ENCODE results near the gene CHRNB4. TPM values are rescaled to one million over a fixed set of nuclear protein-coding genes. Genes with fewer than 3 reads are reported as not detected.

The CHRNB4 gene, protein sequence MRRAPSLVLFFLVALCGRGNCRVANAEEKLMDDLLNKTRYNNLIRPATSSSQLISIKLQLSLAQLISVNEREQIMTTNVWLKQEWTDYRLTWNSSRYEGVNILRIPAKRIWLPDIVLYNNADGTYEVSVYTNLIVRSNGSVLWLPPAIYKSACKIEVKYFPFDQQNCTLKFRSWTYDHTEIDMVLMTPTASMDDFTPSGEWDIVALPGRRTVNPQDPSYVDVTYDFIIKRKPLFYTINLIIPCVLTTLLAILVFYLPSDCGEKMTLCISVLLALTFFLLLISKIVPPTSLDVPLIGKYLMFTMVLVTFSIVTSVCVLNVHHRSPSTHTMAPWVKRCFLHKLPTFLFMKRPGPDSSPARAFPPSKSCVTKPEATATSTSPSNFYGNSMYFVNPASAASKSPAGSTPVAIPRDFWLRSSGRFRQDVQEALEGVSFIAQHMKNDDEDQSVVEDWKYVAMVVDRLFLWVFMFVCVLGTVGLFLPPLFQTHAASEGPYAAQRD
- under 1 TPM in 2 of 4 donors, not detected in 2; 0.27 to 0.32 TPM for total RNA-seq

DNA sequence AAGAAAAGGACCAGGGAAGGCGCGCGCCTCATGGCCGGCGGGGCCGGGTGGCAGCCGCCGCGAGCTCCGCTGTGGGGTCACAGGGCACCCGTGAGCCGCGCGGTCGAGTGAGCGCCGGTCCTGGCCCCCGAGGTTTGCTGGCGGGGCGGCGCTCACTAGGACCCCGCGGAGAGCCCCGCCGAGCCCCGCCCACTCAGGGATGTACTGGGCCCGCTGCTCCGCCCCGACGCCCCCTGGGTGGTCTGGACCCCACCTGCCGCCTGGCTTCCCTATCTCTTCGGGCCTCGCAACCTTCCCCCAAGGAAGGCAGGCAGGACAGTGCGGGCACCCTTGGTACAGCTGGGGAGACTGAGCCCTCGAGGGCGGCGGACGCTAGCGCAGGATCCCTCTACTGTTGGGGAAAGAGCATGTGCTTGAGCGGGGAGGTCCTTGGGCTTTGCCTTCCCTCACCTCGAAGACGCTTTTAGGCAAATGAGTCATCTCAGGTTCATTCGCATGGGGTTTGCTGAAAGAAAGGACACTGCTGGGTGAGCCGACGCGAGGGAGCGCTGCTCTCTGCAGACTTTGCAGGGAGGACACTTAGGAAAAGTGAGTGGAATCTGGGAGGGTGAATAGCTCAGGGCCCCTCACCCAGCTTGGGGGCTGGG lies at the start of gene CHRNB4:
TSS of gene CHRNB4 (minus strand) at position 109 of the 647 bp plus-strand sequence. CDS start at position 32, 77 bp downstream.
- H3K27me3 ChIP-seq = peaks cover 24% of the 10 kb centered on the region
- intact Hi-C loops (cut with DNase I; ENCODE audit: low total_unique reads) = no loop called here
- in situ Hi-C loops (cut with MboI; ENCODE audit: low pct_ligation_motif_present in 1 of 4, low pct_unique_long_range_greater_than_20kb in 1 of 4, low sequenced_read_pairs in 3 of 4) = no loop called here
- no peak for DNase-seq
- H3K9me3 ChIP-seq = no peaks in the 10 kb centered on the region
- WGBS, 2 donors (ENCODE audit: low coverage in 1 of 2) = 60% methylated on average over 16 of the region's 47 CpGs; no CpG with 5 or more reads in 1 of the 2 donors
- TF ChIP-seq POLR2AphosphoS5 (IDR thresholded peaks at IDR 0.05) = no peak
- TF ChIP-seq EP300 (IDR thresholded peaks at IDR 0.05; ENCODE audit: low read depth) = no peak
- TF ChIP-seq POLR2A (IDR thresholded peaks at IDR 0.05) = no peak
- TF ChIP-seq, protein P1, sequence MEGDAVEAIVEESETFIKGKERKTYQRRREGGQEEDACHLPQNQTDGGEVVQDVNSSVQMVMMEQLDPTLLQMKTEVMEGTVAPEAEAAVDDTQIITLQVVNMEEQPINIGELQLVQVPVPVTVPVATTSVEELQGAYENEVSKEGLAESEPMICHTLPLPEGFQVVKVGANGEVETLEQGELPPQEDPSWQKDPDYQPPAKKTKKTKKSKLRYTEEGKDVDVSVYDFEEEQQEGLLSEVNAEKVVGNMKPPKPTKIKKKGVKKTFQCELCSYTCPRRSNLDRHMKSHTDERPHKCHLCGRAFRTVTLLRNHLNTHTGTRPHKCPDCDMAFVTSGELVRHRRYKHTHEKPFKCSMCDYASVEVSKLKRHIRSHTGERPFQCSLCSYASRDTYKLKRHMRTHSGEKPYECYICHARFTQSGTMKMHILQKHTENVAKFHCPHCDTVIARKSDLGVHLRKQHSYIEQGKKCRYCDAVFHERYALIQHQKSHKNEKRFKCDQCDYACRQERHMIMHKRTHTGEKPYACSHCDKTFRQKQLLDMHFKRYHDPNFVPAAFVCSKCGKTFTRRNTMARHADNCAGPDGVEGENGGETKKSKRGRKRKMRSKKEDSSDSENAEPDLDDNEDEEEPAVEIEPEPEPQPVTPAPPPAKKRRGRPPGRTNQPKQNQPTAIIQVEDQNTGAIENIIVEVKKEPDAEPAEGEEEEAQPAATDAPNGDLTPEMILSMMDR (IDR thresholded peaks at IDR 0.05) = no peak
- no peak within 1 kb of the TSS for H3K27ac ChIP-seq
- peak within 1 kb of the TSS; percentile 33 to 52 (median 42) for H3K4me3 ChIP-seq
- H3K4me1 ChIP-seq = peaks cover 8 to 14% (median 12%) of the 10 kb centered on the region in 4 donors
- no peaks in the 10 kb centered on the region for H3K36me3 ChIP-seq

DNA sequence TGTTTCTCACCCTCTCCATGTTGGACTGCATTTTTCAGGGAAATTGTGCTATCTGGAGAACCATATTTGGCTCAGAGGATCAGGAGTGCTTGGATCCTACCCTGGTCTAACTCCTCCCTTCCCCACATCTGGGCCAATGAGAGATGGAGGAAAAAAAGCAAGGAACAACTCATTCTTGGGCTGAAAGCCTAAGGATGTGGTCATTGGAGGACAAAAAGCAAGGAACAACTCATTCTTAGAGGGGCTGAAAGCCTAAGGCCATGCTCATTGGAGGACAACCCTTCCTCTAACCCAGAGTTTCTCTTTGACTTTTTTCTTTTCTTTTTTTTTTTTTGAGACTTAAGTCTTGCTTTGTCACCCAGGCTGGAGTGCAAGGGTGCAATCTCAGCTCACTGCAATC lies 48.6 kb upstream of the CHRNB4 start:
- peaks cover 0 to 5% (median 0%) of the 10 kb centered on the region in 4 donors for H3K4me1 ChIP-seq
- intact Hi-C loops (cut with DNase I; ENCODE audit: low total_unique reads) = no loop called here
- no peaks in the 10 kb centered on the region for H3K27me3 ChIP-seq
- H3K36me3 ChIP-seq = no peaks in the 10 kb centered on the region
- TF ChIP-seq, protein P1 (IDR thresholded peaks at IDR 0.05) = no peak
- TF ChIP-seq POLR2AphosphoS5 (IDR thresholded peaks at IDR 0.05) (no peak), POLR2A (IDR thresholded peaks at IDR 0.05) (no peak), EP300 (IDR thresholded peaks at IDR 0.05; ENCODE audit: low read depth) (no peak)
- no peak overlapping the region for H3K4me3 ChIP-seq
- DNase-seq = no peak
- H3K27ac ChIP-seq = no peak overlapping the region
- no peaks in the 10 kb centered on the region for H3K9me3 ChIP-seq
- in situ Hi-C loops (cut with MboI; ENCODE audit: low pct_ligation_motif_present in 1 of 4, low pct_unique_long_range_greater_than_20kb in 1 of 4, low sequenced_read_pairs in 3 of 4) = no loop called here

DNA sequence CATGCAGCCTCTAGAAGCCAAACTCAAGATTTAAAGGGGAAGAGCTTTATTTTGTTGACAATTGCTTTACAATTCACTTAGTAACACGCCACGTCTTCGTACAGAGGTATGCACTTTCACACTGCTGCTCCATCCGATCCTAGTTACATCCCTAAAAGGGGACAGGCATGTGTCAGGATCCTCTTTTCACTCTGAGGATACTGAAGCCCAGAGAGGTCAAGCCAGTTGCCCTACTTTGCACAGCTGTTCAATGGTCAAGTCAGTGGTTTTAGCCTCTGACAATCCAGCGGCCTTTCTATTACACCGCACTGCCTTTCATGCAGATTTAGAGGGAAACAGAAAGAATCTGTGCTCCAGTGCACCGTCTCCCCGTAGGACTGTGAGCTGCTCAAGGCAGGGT lies 44.9 kb upstream of the CHRNB4 start:
- intact Hi-C loops (cut with DNase I; ENCODE audit: low total_unique reads) (no loop called here), in situ Hi-C loops (cut with MboI; ENCODE audit: low pct_ligation_motif_present in 1 of 4, low pct_unique_long_range_greater_than_20kb in 1 of 4, low sequenced_read_pairs in 3 of 4) (no loop called here)
- no peaks in the 10 kb centered on the region for H3K9me3 ChIP-seq
- no peak overlapping the region for H3K4me3 ChIP-seq
- H3K4me1 ChIP-seq = peaks cover 0 to 5% (median 0%) of the 10 kb centered on the region in 4 donors
- no peak for DNase-seq
- 80 to 96% methylated on average over 4 to 8 of the region's 8 CpGs for WGBS, 2 donors (ENCODE audit: low coverage in 1 of 2)
- H3K27ac ChIP-seq = no peak overlapping the region
- TF ChIP-seq POLR2AphosphoS5 (IDR thresholded peaks at IDR 0.05) = no peak
- TF ChIP-seq, protein P1 (IDR thresholded peaks at IDR 0.05) = no peak
- no peaks in the 10 kb centered on the region for H3K36me3 ChIP-seq
- no peaks in the 10 kb centered on the region for H3K27me3 ChIP-seq

DNA sequence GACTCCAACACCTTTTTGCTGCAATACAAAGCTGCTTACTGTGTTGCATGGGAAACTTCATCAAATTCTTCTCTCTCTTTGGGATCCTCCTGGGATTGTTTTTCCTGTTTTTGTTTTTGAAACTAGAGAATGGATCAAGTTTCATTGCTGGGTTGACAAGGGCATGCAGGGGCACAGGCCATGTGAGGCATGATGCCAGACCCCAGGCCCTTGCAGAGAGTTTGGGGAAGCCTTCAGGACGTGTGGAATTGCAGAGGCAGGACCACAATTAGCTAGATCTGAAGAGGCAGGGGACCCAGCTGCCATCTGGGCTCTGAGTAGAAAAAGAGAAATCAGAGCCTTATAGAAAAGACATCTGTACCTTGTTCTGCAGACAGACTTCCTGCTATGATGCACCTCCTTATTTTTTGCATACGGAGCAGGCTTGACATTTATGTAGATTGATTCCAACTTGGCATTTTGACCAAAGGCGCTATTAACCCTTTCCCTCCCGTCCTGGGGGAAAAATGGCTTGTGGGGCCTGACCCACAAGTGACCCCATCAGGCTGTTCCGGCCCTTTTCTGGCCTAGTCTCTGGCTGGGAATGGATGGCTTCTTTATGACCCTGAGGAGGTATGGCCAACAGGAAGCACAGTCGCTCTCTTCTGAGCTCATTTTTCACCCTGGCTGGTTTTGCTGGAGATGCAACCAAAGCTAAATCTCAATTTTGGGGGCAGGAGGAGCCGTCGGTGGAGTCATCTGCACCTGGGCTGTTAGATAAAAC lies 44.3 kb upstream of the CHRNB4 start:
- H3K4me1 ChIP-seq = peaks cover 0 to 5% (median 0%) of the 10 kb centered on the region in 4 donors
- intact Hi-C loops (cut with DNase I; ENCODE audit: low total_unique reads) (no loop called here), in situ Hi-C loops (cut with MboI; ENCODE audit: low pct_ligation_motif_present in 1 of 4, low pct_unique_long_range_greater_than_20kb in 1 of 4, low sequenced_read_pairs in 3 of 4) (no loop called here)
- no peak overlapping the region for H3K4me3 ChIP-seq
- H3K27me3 ChIP-seq = no peaks in the 10 kb centered on the region
- no peak overlapping the region for H3K27ac ChIP-seq
- no peak for DNase-seq
- no peaks in the 10 kb centered on the region for H3K36me3 ChIP-seq
- WGBS, 2 donors (ENCODE audit: low coverage in 1 of 2) = 29 to 36% methylated on average over 4 to 8 of the region's 8 CpGs
- no peaks in the 10 kb centered on the region for H3K9me3 ChIP-seq
- TF ChIP-seq, protein P1 (IDR thresholded peaks at IDR 0.05) = no peak
- TF ChIP-seq EP300 (IDR thresholded peaks at IDR 0.05; ENCODE audit: low read depth) (no peak), POLR2A (IDR thresholded peaks at IDR 0.05) (no peak), POLR2AphosphoS5 (IDR thresholded peaks at IDR 0.05) (no peak)
